ENCODE measurements around the gene RASA3.

RASA3 gene

DNA sequence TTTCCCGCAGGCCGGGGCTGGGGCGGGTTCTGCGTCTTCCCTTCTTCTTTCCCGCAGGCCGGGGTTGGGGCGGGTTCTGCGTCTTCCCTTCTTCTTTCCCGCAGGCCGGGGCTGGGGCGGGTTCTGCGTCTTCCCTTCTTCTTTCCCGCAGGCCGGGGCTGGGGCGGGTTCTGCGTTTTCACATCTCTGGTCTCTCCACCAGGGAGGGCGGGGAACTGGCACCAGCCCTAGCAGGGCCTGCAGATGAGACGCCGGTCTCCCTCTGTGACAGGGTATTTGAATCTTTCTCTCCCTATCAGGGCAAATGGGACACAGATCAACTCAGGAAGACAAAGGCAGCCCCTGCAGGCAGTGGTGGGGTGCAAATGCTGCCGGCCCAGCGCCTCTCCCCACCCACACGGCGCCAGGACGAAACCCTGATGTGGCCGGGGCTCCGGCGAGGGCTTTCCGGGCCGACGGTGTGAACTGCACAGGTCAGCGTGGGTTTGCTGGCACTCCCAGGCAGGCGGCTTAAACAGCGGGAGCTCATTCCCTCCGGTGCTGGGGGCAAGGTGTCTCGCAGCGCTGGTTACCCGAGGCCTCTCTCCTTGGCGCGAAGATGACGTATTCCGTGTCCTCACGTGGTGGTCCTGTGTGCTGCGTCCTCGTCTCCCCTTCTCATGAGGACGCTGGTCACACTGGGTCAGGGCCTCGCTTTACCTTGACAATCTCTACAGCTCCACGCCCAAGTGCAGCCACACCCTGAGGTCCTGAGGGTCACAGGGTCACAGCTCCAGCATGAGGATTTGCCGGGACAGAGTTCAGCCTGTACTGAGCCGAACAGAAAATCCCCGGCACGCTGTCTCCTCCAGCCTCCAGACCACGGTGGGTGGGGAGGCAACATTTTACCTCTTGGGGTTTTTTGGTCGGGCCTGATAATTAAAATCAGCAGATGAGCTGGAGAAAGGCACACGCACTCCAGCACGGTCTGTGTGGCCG lies 157.8 kb downstream of the RASA3 start:
- no peak for DNase-seq

DNA sequence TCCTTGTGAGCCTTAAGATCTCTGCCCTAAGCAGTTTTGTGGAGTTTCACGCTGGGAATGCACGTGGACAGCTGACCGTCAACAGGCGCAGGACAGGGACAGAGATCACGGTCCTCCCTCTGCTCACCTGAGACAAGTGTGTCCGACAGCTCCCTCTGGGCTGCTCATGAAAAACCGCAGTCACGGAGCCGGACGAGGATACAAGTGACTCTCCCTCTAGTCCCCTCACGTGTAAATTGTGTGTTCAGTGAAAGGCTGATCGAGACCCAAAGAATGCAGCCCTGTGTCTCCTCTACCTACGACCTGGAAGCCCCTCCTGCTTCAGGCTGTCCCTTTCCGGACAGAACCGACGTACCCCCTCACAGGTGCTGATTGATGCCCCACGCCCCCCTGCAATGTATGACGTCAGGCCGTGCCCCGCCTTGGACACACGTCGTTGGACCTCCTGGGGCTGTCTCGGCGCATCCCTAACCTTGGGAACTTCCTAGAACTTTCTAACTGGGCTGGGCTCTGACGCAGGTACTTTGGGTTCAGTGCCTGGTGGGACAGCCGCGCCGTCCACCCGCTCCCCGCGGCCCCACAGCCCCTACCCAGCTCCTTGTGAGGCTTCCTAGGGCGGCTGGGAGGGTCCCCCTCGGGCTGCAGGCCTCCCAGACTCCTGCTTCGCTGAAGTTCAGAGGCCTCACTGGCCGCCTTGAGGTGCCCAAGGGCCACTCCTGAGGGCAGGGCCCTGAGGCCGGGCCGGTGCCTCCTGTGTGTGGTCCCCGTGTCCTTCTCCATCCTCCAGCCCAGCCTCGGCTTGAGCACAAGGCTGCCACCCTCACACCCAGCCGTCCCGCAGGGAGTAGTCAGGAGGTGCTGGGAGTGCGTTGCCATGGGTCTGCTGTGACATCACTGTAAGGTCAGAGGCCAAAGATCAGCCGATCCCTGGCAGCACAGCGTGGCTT lies 158.9 kb downstream of the RASA3 start, which contains the start of gene C13orf46:
TSS of gene C13orf46 (minus strand) at position 859 of the 947 bp plus-strand sequence. CDS start at position 780, 79 bp downstream.
- no peak for DNase-seq

DNA sequence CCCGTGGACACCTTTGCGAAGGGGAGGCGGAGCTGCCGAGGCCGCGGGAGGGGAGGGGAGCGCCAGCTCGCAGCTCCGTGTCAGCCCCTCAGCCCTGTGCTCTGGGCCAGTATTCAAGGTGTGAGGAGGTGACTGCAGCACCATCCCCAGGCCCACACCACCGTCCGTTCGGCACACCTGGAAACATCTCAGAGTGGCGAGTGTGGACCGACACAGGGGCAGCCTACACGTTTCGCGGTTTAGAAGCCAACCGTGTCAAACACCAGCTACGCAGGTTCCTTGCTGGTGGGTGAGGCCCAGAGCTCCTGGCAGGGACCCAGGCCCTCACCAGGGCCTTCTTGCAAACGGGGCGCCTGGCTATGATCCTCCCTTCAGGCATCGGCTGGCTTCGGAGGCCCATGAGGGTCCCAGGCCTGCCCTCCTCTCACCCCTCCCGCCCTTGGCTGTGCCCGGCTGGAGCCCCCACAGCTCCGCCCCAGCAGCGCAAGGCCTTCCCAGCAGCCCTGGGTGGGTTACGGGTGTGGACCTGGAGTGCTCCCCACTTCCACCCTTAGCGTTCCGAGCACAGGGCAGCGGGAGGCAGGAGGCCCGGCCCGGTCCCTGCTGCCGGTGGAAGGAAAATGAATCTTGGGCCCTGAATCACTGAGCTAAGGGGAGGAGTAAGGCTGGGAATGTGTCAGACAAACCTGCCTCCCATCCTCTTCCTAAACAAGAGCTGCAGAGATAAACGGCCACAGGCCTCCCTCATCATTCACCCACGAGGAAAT lies 159.8 kb downstream of the RASA3 start:
- DNase-seq, result no peak

- no peak for DNase-seq
Observed at GRCh38 chr13:113971471-113972231, 160.8 kb downstream of the RASA3 start.

DNA sequence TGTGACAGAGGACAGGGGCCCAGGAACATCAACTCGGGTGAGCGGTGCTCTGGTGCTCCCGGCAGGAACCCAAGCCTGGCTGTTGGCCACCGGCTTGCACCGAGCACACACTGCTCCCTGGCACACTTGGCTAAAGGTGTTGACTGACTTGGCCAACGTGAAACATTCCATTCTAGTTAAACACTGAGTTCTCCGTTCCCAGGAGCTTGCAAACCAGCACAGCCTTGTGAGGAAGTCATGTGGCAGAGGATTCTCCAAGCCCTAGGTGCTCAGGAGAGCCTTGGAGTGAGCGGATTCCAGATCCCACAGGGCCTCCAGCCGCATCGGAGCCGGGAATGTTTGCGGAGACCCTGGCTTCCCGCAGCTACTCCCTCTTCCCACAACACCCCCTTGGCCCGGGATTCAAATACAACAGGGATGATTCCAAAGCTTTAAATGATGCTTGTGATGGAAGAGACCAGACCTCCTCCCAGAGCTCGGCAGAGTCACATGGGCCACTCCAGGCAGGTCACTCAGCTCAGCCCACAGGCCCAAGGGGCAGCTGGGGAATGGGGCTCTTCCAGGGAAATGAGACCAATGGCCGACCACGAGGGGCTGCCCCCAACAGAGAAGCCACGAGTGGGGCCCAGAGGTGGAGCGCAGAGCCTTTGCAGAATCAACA lies 161.5 kb downstream of the RASA3 start:
- DNase-seq, result no peak

GRCh38 chr13:113969973-113970611 lies 162.3 kb downstream of the RASA3 start:
- no peak for DNase-seq

- DNase-seq, result no peak
Observed at GRCh38 chr13:113969311-113969972, 163.0 kb downstream of the RASA3 start.

- DNase-seq, result no peak
Observed at GRCh38 chr13:113968463-113969310, 163.7 kb downstream of the RASA3 start.

GRCh38 chr13:113967729-113968462 lies 164.5 kb downstream of the RASA3 start:
- DNase-seq, result no peak

- DNase-seq, result no peak
Observed at GRCh38 chr13:113967206-113967720, 165.2 kb downstream of the RASA3 start.

GRCh38 chr13:113965968-113966884 lies 166.2 kb downstream of the RASA3 start:
- no peak for DNase-seq

DNA sequence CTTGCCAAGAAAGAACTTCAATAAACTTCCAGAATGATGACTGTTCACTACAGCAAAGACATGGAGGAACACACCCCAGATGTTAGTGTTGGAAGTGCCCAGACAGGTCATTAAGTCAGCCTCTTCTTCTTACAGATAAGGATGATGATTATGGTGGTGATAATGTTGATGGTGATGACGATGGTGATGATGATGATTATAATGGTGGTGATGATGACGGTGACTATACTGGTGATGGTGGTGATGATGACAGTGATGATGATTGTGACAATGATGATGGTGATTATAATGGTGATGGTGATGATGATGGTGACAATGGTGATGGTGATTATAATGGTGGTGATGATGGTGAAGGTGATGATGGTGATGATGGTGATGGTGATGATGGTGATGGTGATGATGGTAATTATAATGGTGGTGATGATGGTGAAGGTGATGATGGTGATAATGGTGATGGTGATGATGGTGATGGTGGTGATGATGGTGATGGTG lies 167.0 kb downstream of the RASA3 start:
- no peak for DNase-seq

DNA sequence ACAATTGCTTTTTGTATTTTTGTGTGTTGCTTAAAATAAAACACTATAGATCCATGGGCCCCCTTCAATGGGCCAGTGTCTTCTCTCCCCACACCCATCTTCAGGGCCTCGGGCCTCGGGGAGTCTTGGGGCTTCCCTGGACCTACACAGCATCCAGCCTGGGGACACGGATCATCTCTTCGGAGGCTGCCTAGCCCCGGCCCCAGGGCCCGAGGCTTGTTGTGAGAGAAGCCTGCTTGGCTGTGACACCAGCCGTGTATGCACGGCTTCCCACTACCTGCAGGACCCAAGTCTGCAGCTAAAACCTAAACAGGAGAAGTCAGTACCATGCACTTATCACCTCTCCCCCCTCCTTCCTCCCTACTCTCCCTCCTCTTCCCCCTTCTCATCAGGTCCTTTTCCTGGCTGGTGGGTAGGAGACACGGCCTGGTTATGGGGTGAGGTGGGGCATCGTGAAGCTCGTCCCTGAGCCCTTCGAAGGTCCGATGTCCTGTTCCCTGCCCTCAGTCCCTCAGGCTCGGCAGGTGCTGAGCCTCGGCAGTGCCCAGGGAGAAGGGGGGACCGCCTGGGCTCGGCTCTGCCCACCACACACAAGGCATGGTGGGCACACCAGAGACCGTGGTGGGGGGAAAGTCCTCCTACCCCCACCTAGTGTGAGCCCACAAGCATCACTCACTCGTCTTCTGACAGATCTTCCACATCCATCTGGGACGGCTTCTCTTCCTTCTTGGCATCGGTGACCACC lies 168.0 kb downstream of the RASA3 start:
- no peak for DNase-seq

- no peak for DNase-seq
Observed at GRCh38 chr13:113963376-113963775, 169.0 kb downstream of the RASA3 start.

DNA sequence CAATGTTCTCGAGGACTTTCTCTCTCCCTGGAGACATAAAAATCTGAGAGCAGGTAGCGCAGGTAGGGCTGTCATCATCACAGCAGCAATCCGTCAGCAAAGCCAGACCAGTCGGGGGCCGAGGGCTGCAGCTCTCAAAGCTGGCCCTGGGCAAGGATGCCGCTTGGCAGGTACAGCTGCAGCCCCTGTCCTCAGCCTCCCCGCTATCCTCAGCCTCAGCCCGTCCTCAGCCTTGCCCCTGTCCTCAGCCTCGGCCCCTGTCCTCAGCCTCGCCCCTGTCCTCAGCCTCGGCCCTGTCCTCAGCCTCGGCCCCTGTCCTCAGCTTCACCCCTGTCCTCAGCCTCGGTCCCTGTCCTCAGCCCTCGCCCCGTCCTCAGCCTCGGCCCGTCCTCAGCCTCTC lies 169.4 kb downstream of the RASA3 start:
- no peak for DNase-seq

- DNase-seq, result no peak
Observed at GRCh38 chr13:113962386-113962785, 170.0 kb downstream of the RASA3 start.

Data from stimulated activated CD8-positive, alpha-beta memory T cell treated with anti-CD3 and anti-CD28 coated beads, Interleukin-4, amount 100 ng/mL, for 48 hours (primary cell).